ENCODE data around the gene ZER1. TPM values are rescaled to one million over a fixed set of nuclear protein-coding genes. Genes with fewer than 3 reads are reported as not detected.
"Not testable (repeated sequence)": the region's sequence is repeated elsewhere in the genome, so short reads cannot be mapped to it uniquely, and the experiment has no call there.

ZER1 gene
- total RNA-seq, 1 donor from 2014 or later = 58.5 TPM

DNA sequence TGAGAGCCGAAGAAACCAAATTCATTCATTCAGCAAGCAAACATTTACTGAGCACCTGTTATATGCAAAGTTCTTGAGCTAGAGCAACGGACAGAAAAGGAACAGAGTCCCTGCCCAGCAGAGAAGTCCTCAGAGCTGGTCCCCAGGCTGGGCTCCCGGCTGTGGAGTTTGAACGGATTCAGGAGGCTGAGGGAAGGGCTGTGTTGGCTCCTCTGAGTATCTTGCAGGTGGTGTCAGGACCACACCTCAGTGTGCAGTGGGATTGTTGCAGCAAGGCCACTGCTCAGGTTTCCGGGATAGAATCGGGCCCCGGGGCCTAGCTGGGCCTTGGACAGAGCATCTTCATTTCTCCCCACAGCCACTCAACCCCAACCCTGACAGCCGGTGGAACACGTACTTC lies 20.4 kb upstream of the ZER1 start:
- no peak for ATAC-seq
- no peak for DNase-seq
- intact Hi-C loops (cut with micrococcal nuclease) = no loop called here

DNA sequence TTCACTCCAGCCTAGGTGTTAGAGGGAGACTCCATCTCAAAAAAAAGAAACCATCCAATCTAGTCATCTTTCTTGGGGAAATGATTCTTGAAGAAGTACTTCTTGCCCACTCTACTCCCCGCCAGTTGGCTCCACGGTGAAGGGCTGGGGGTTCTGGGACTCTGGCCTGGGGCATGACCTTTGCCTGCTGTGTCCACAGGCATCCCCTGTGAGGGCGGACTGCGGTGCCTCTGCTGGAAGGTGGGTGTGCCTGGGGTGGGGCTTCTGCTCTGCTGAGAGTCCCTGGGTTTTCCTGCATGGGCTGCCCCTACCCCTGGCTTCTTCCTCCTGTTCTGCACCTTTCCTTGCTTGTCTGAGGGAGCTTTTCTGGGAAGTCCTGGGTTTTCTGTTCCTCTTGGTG lies 18.8 kb upstream of the ZER1 start:
- DNase-seq = no peak
- intact Hi-C loops (cut with micrococcal nuclease) = no loop called here
- ATAC-seq = no peak

DNA sequence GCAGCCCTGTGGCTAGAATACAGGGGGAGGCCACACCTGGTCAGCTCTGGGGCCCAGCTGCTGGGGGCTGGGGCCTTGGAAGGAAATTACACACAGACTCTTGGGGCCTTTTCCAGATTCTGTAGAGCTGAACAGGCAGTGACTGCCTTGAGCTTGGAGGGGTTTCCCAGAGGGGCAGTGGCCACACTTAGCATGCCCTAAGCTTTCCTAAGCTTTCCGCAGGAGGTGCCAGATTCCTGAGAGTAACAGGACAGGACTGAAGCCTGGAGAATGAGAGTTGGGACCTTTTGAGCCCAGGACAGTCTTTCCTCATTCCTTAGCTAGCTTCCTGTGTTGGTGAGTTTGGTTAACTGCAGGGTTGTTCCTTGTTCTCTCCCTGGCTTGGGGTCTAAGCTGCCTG lies 16.7 kb upstream of the ZER1 start:
- ATAC-seq = no peak
- DNase-seq = no peak
- intact Hi-C loops (cut with micrococcal nuclease) = no loop called here

DNA sequence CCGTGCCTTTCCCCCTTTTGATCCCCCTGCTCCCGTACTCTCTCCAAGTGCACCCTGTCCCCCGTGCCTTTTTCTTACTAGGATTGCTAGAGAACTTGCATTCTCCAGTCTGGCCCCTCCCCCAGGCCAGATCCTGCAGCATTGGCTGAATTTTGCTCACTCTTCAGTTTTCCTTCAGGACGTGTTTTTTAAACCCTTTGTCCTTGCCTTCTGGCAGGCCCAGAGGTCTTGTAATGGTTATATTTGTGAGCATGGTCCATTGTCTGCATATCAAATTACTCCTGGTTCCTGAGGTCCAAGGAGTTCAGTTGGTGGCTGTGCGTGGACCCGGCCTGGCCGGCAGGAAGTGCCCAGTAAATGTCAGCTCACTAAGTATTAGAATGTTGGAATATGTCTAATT lies 15.9 kb upstream of the ZER1 start:
- peak; percentile 7 for ATAC-seq

GRCh38 chr9:128786681-128787601 lies 15.2 kb upstream of the ZER1 start, which contains the start of gene TBC1D13:
Gene TBC1D13, plus strand, starts transcription at chr9:128787253. Its CDS starts 101 bp downstream, at chr9:128787354.
- ATAC-seq = peak; percentile 97

More for the DNA sequence above, 15.9 kb upstream of the ZER1 start:
- intact Hi-C loops (cut with micrococcal nuclease) = no loop called here
- no peak for DNase-seq

DNA sequence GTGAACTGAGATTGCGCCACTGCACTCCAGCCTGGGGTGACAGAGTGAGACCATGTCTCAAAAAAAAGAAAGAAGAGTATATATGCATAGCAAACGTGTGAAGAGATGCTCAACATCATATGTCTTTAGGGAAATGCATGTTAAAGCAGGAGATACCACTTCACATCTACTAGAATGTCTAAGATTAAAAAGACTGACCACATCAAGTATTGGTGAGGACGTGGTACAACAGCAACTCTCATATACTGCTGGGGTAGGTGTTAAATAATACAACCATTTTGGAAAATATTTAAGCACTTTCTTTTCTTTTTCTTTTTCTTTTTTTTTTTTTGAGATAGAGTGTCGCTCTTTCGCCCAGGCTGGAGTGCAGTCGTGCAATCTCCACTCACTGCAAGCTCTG lies 13.7 kb upstream of the ZER1 start:
- no peak for DNase-seq
- intact Hi-C loops (cut with micrococcal nuclease) = no loop called here
- no peak for ATAC-seq

More at GRCh38 chr9:128786681-128787601, 15.2 kb upstream of the ZER1 start, which contains the start of gene TBC1D13:
- intact Hi-C loops (cut with micrococcal nuclease) = no loop called here
- DNase-seq = peak; percentile 94

GRCh38 chr9:128782669-128783068 lies 10.9 kb upstream of the ZER1 start:
- DNase-seq (no peak), ATAC-seq (no peak)
- intact Hi-C loops (cut with micrococcal nuclease) = no loop called here

DNA sequence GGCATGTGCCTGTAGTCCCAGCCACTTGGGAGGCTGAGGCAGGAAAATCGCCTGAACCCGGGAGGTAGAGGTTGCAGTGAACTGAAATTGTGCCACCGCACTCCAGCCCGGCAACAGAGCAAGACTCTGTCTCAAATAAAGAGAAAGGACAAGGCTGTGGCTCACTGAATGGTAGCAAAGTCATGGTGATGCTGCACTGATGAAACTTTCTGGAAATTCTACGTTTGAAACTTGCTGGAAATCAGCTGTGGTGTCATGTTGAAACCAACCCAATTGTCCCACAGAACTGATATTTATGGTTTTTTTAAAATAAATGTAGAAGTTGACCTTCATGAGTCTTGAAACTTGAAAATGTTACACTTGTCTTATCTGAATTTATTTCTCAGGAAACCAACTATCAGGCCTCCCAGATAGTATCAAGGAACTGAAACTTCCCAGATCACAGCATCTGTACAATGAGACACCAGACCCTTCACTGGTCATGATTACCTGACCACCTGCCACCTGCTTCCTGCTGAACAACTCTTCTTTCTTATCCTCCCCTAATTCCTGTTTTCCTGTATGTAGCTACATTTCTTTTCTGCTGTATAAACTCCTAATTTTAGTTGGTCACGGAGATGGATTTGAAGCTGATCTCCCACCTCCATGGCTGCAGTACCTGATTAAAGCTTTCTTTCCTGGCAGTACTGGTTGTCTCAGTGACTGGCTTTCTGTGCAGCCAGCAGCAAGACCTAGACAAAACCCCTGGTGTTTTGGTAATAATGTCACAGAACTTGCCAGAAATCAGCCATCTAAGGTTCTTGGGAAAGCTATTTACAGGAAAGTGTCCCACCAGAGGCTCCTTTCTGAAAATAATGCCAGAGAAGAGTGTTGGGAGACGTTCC lies 9.7 kb upstream of the ZER1 start:
- DNase-seq (no peak), ATAC-seq (no peak)
- intact Hi-C loops (cut with micrococcal nuclease) = no loop called here

DNA sequence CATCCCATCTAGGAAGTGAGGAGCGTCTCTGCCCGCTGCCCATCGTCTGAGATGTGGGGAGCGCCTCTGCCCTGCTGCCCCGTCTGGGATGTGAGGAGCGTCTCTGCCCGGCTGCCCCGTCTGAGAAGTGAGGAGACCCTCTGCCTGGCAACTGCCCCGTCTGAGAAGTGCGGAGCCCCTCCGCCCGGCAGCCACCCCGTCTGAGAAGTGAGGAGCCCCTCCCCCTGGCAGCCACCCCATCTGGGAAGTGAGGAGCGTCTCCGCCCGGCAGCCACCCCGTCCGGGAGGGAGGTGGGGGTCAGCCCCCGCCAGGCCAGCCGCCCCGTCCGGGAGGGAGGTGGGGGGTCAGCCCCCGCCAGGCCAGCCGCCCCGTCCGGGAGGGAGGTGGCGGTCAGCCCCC lies 8.4 kb upstream of the ZER1 start:
- ATAC-seq = not testable (repeated sequence)

GRCh38 chr9:128774804-128775203 lies 3.1 kb upstream of the ZER1 start:
- DNase-seq (no peak), ATAC-seq (no peak)
- intact Hi-C loops (cut with micrococcal nuclease) = no loop called here

More for the DNA sequence above, 8.4 kb upstream of the ZER1 start:
- intact Hi-C loops (cut with micrococcal nuclease); DNase-seq: not testable (repeated sequence)

DNA sequence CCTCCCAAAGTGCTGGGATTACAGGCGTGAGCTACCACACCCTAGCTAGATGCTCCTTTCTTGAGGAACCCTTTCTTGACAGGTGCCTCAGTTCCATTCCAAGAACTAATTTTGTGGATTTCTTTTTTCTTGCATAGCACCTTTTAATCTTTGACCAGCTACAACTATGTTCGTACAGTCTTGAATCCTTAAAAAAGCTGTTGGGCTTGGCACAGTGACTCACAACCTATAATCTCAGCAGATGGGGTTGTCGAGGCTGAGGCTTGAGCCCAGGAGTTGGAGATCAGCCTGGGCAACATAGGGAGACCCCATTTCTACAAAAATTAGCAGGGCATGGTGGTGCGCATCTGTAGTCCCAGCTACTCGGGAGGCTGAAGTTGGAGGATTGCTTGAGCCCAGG lies 1.3 kb upstream of the ZER1 start:
- ATAC-seq (no peak), DNase-seq (no peak)
- intact Hi-C loops (cut with micrococcal nuclease) = no loop called here

DNA sequence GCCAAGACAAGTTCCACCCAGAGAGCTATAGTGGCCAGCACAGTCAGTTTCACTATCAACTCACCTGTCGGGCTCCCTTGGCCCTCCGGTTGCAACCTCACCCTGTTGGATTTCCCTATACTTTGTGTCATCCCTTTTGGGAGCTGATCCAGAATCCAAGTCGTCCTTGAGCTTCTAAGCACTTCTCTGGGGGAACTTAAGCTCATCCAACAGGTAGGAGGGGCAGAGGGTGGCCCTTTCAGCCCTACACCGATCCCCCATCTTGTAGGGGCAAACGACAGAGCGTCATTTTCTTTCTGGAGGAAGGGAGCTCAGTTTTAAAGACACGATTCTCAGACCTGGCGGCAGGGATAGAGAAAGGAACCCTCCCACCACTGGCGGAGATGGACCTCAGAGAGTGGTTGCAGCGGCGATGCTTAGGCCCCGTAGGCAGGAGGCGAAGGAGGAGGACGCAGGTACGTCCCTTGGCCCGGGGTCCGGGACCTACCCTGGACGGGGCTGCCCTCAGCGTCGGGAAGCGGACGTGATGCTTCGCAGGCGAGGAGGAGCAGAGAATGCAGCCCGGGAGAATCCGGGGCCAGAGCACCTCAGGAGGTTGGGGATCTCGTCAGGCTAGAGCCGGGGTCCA lies 519 bp downstream of the ZER1 start:
- intact Hi-C loops (cut with micrococcal nuclease) = no loop called here
- no peak for DNase-seq
- peak; percentile 46 for ATAC-seq

DNA sequence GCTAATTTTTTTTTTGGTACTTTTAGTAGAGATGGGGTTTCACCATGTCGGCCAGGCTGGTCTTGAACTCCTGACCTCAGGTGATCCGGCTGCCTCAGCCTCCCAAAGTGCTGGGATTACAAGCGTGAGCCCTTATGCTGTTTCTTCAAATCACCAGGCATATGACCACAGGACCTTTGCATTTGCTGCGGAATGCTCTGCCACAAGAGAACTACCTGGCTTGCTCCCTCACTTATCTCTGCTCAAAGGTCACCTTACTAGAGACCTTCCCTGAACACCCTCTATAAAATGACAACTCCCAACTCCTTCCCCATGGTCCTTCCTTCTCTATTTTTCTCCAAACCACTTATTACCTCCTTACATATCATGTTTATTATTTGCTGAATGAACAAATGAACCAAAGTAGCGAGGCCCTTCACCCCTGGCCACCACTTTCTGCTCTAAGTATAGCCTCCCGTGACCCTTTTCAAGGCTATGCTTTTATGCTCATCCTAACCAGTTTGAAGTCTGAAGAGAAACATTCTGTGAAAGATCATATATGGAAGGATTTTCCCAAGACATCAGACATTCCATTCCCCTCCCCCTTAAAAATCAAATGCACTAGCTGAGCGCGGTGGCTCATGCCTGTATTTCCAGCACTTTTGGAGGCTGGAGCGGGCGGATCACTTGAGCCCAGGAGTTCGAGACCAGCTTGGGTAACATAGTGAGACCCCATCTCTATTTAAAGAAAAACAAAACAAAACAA lies 1.3 kb downstream of the ZER1 start:
- intact Hi-C loops (cut with micrococcal nuclease) = no loop called here
- ATAC-seq (no peak), DNase-seq (no peak)

DNA sequence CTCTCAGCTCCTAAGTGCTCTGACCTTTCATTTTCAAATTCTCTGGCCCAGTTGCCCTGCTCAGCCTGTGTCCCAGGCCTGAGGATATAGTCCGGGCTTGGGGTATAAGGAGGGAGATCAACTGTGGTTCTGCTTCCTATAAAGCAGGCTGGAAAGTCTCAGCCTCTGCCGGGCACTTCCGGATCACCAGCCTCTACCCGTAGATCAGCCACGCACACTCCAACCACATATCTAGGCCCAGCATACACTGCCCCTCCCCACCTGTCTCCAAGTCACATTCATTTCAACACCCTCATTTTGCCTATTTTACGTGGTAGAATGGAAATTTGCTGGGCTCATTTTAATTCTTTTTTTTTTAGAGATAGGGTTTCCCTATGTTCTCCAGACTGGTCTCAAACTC lies 3.1 kb downstream of the ZER1 start:
- intact Hi-C loops (cut with micrococcal nuclease) = no loop called here
- DNase-seq = no peak
- no peak for ATAC-seq

DNA sequence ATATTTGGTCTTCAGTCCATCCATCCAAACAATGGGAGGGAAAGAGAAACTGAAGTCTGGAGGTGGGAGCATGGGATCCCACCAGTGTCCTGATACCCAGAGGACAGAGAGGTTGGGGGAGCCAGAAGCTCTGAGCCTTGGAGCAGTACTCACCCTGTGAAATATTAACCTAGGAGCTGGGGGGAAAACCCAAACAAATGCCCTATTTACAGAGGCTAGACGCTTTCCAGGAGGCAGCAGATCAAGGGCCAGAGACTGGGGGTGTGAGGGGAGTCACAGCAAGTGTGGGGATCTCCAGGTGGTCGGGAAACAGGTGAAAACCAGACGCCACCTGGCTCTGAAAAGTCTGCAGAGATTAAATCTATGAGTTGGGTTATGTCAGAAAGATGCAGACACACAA lies 6.2 kb downstream of the ZER1 start:
- intact Hi-C loops (cut with micrococcal nuclease) = no loop called here
- DNase-seq (no peak), ATAC-seq (no peak)

GRCh38 chr9:128764361-128764760 lies 7.4 kb downstream of the ZER1 start:
- intact Hi-C loops (cut with micrococcal nuclease) = no loop called here
- DNase-seq (no peak), ATAC-seq (no peak)

DNA sequence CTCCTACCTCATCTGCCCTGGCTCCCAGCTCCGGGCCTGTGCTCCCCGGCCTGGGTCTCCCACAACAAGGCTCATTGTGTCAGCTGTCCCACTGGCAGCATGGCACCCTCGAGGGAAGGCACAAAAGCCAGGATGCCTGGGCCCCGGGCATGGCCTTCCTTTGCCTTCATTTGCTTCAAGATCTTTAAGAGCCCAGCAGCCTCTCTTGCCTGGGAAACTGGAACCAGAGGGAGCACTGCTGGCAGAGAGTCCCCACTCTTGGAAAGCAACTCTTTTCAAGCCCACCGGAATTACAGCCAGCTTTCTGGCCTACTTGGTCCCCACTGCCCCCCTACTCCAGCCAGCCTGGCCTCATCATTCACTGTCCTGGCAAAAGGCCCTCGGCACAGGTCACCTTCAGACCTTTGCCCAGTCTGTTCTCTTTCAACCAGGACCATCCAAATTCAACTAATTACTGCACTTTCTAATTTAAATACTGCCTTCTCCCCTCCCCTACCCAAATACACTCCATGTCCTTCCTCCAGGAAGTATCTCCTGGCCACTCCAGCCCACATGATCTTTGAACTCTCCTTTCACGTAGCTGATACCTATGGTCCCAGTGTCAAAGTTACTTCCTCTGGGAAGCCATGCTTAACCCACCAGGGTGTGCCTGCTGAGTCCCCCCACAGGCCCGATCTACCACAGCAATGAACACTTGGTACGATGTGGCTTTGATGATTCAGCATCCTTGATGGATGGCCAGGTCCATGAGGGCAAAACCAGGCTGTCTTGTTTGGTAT lies 8.9 kb downstream of the ZER1 start:
- no peak for DNase-seq
- intact Hi-C loops (cut with micrococcal nuclease) = no loop called here
- ATAC-seq = peak; percentile 57

DNA sequence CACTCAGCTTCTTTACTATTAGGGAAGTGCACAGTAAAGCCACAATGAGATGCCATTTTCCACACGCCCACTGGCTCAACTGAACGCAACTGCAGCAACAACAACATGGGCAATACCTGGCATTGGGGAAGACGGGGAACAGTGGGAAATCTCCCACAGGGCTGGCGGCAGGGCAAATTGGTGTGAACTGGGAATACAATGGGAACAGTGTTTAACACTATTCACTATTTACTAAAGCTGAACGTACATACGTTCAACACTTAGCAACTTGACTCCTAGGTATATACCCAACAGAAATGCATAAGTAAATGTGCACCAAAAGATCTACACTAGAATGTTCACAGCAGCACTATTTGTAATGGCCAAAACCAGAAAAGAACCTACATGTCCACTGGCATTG lies 14.1 kb downstream of the ZER1 start:
- ATAC-seq = no peak
- no peak for DNase-seq
- intact Hi-C loops (cut with micrococcal nuclease) = no loop called here
